Liver (tissue), 3 donors: Measurements from ENCODE around the gene LGALS12.
"Not testable (repeated sequence)": the region's sequence is repeated elsewhere in the genome, so short reads cannot be mapped to it uniquely, and the experiment has no call there.

ENCODE experiments used
- CTCF ChIP-seq: fragments of 150-350 bp; IDR thresholded peaks from 2 replicates; pipeline ENCODE4 v1.5.1; 2017; ENCODE audit warnings: improper control_type of control experiment, low read depth, low read length; ENCODE audit not compliant: missing input control
- HNF4A ChIP-seq, 2 donors: conservative IDR thresholded peaks; 2 replicates each; pipeline ENCODE4 v1.6.1; 2016; ENCODE audit warnings: antibody characterized with exemption in 2 of 2, mild to moderate bottlenecking in 2 of 2
- YY1 ChIP-seq: IDR thresholded peaks from 2 replicates; pipeline ENCODE4 v1.6.1; 2016; ENCODE audit warnings: antibody characterized with exemption, mild to moderate bottlenecking
- donor health status: healthy.
- donor health status: healthy.

DNA sequence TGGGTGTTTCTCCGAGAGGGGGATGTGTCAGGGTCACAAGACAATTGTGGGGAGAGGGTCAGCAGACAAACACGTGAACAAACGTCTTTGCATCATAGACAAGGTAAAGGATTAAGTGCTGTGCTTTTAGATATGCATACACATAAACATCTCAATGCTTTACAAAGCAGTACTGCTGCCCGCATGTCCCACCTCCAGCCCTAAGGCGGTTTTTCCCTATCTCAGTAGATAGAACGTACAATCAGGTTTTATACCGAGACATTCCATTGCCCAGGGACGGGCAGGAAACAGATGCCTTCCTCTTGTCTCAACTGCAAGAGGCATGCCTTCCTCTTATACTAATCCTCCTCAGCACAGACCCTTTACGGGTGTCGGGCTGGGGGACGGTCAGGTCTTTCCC, 22.3 kb downstream of the LGALS12 start:
- not testable (repeated sequence) for TF ChIP-seq CTCF; HNF4A (conservative IDR thresholded peaks at IDR 0.05); YY1
